ENCODE results near the gene EPN3.

EPN3 gene

DNA sequence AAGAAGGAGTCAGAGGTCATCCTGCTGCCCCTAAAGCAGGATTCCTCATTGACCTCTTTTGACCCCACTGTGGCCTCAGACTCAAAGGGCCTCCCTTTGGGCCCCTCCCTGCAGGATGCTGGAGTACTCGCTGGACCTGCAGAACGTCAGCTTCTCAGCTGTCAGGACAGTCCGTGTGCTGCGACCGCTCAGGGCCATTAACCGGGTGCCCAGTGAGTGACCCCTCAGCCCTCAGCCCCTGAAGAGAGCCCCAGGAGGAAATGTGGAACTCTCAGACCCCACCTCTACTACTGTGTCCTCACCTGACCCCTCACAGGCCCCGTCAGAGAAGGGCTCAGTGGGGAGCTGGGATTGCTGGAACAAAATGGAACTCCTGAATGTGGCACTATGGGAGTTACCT lies 37.1 kb downstream of the EPN3 start:
- Histone ChIP-seq H3K4me3 (ENCODE audit: low read depth, low read length) (no peak overlapping the region), H3K27ac (no peak overlapping the region), H3K4me2 (ENCODE audit: low read length) (no peak overlapping the region), H3K36me3 (ENCODE audit: control insufficient read depth, insufficient read depth, low read length) (no peaks in the 10 kb centered on the region), H3K9ac (no peak overlapping the region), H3K4me1 (no peaks in the 10 kb centered on the region), H3K79me2 (no peaks in the 10 kb centered on the region), H2AFZ (no peak overlapping the region), H3K27me3 (ENCODE audit: control insufficient read depth, insufficient read depth, low read length) (no peaks in the 10 kb centered on the region), H3K9me3 (ENCODE audit: control insufficient read depth, low read length) (no peaks in the 10 kb centered on the region)
- TF ChIP-seq, protein P1, sequence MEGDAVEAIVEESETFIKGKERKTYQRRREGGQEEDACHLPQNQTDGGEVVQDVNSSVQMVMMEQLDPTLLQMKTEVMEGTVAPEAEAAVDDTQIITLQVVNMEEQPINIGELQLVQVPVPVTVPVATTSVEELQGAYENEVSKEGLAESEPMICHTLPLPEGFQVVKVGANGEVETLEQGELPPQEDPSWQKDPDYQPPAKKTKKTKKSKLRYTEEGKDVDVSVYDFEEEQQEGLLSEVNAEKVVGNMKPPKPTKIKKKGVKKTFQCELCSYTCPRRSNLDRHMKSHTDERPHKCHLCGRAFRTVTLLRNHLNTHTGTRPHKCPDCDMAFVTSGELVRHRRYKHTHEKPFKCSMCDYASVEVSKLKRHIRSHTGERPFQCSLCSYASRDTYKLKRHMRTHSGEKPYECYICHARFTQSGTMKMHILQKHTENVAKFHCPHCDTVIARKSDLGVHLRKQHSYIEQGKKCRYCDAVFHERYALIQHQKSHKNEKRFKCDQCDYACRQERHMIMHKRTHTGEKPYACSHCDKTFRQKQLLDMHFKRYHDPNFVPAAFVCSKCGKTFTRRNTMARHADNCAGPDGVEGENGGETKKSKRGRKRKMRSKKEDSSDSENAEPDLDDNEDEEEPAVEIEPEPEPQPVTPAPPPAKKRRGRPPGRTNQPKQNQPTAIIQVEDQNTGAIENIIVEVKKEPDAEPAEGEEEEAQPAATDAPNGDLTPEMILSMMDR (IDR thresholded peaks at IDR 0.05) = no peak

DNA sequence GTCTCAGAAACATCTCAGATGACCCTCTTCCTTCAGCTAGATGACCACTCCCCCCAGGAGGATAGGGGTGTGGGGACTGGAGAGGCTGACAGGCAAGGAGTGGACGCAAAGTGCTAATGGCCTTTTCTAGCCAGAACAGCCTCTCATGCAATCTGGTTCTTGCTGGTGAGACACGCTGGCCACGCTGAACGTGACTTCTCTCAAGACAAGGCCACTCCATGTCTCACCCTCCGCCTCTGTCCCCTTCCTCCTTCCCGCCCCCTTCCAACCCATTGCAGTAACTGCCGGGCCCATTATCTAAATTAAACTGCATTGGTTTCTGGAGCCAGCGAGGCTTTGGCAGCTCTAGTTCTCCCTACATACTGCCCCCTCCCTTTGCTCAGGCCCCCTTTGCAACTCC lies 37.5 kb downstream of the EPN3 start:
- H2AFZ ChIP-seq = no peak overlapping the region
- no peak overlapping the region for H3K9ac ChIP-seq
- no peak overlapping the region for H3K4me2 ChIP-seq (ENCODE audit: low read length)
- no peak overlapping the region for H3K4me3 ChIP-seq (ENCODE audit: low read depth, low read length)
- no peak overlapping the region for H3K27ac ChIP-seq
- H3K27me3 ChIP-seq (ENCODE audit: control insufficient read depth, insufficient read depth, low read length) = no peaks in the 10 kb centered on the region
- TF ChIP-seq, protein P1 (IDR thresholded peaks at IDR 0.05) = no peak
- no peaks in the 10 kb centered on the region for H3K9me3 ChIP-seq (ENCODE audit: control insufficient read depth, low read length)
- no peaks in the 10 kb centered on the region for H3K79me2 ChIP-seq
- no peaks in the 10 kb centered on the region for H3K4me1 ChIP-seq
- no peaks in the 10 kb centered on the region for H3K36me3 ChIP-seq (ENCODE audit: control insufficient read depth, insufficient read depth, low read length)

DNA sequence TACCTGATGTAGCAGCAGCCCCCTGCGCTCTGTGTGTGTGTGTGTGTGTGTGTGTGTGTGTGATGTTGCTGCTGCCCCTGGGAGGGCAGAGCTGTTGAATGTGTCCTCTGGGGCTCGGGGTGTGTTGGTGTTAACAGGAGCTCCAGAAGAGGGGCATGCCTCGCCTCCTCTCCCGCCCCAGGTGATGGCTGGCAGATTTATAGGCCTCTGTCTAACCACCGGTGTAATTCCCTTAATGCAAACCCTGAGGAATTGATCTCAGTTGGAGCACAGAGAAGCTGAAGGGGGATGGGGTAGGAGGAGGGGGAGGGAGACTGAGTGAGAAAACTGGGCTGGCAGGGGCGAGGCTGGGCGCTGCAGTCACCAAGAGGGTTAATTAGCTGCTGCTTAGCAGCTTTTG lies 38.0 kb downstream of the EPN3 start:
- no peak overlapping the region for H3K4me3 ChIP-seq (ENCODE audit: low read depth, low read length)
- TF ChIP-seq, protein P1 (IDR thresholded peaks at IDR 0.05) = no peak
- no peaks in the 10 kb centered on the region for H3K79me2 ChIP-seq
- H3K9me3 ChIP-seq (ENCODE audit: control insufficient read depth, low read length) = no peaks in the 10 kb centered on the region
- no peak overlapping the region for H2AFZ ChIP-seq
- H3K36me3 ChIP-seq (ENCODE audit: control insufficient read depth, insufficient read depth, low read length) = no peaks in the 10 kb centered on the region
- H3K9ac ChIP-seq = no peak overlapping the region
- no peak overlapping the region for H3K4me2 ChIP-seq (ENCODE audit: low read length)
- H3K27me3 ChIP-seq (ENCODE audit: control insufficient read depth, insufficient read depth, low read length) = no peaks in the 10 kb centered on the region
- H3K27ac ChIP-seq = no peak overlapping the region
- H3K4me1 ChIP-seq = no peaks in the 10 kb centered on the region

DNA sequence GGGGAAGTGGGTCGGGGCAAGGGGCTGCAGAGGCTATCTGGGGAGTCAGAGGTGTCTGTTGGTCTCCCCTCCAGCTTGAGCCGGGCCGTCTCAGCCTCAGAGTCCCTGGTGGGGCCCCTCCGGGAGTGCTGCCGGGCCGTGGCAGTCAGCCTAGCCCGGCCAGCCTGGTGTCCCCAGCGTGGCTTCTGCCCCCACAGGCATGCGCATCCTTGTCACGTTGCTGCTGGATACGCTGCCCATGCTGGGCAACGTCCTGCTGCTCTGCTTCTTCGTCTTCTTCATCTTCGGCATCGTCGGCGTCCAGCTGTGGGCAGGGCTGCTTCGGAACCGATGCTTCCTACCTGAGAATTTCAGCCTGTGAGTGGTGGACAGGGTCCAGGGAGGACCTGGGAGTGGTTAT lies 39.1 kb downstream of the EPN3 start:
- H3K36me3 ChIP-seq (ENCODE audit: control insufficient read depth, insufficient read depth, low read length) = no peaks in the 10 kb centered on the region
- no peak overlapping the region for H3K27ac ChIP-seq
- H3K9ac ChIP-seq = no peak overlapping the region

DNA sequence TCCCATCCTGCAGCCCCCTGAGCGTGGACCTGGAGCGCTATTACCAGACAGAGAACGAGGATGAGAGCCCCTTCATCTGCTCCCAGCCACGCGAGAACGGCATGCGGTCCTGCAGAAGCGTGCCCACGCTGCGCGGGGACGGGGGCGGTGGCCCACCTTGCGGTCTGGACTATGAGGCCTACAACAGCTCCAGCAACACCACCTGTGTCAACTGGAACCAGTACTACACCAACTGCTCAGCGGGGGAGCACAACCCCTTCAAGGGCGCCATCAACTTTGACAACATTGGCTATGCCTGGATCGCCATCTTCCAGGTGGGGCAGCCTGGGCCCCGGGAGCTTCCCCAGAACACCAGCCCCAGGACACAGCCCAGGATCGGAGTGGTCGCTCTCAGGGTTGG lies 40.0 kb downstream of the EPN3 start:
- no peak overlapping the region for H2AFZ ChIP-seq
- no peaks in the 10 kb centered on the region for H3K27me3 ChIP-seq (ENCODE audit: control insufficient read depth, insufficient read depth, low read length)
- no peak overlapping the region for H3K27ac ChIP-seq
- no peak overlapping the region for H3K4me3 ChIP-seq (ENCODE audit: low read depth, low read length)
- H3K79me2 ChIP-seq = no peaks in the 10 kb centered on the region
- H3K9me3 ChIP-seq (ENCODE audit: control insufficient read depth, low read length) = no peaks in the 10 kb centered on the region
- no peaks in the 10 kb centered on the region for H3K4me1 ChIP-seq
- TF ChIP-seq, protein P1 (IDR thresholded peaks at IDR 0.05) = no peak
- no peak overlapping the region for H3K9ac ChIP-seq
- no peak overlapping the region for H3K4me2 ChIP-seq (ENCODE audit: low read length)
- H3K36me3 ChIP-seq (ENCODE audit: control insufficient read depth, insufficient read depth, low read length) = no peaks in the 10 kb centered on the region

More for the DNA sequence above, 39.1 kb downstream of the EPN3 start:
- no peaks in the 10 kb centered on the region for H3K4me1 ChIP-seq
- H3K9me3 ChIP-seq (ENCODE audit: control insufficient read depth, low read length) = no peaks in the 10 kb centered on the region
- H3K4me2 ChIP-seq (ENCODE audit: low read length) = no peak overlapping the region
- no peak overlapping the region for H2AFZ ChIP-seq
- H3K4me3 ChIP-seq (ENCODE audit: low read depth, low read length) = no peak overlapping the region
- no peaks in the 10 kb centered on the region for H3K79me2 ChIP-seq
- no peaks in the 10 kb centered on the region for H3K27me3 ChIP-seq (ENCODE audit: control insufficient read depth, insufficient read depth, low read length)
- TF ChIP-seq, protein P1 (IDR thresholded peaks at IDR 0.05) = no peak

Data from parathyroid adenoma (tissue), 2 donors.